B cell (primary cell): ENCODE results near the gene RAB31. TPM values are rescaled to one million over a fixed set of nuclear protein-coding genes. Genes with fewer than 3 reads are reported as not detected.

Experiments used
- ATAC-seq: fragments of 200-7000 bp; cut with Tn5 transposase; one replicate; pipeline ENCODE4 v1.10.0; 2021; ENCODE audit warnings: low read depth, mild to moderate bottlenecking, moderate number of reproducible peaks, moderate library complexity
- CTCF ChIA-PET: fragments of 350-600 bp; sonication (Branson Sonifier 250); formaldehyde crosslinking; loops from one replicate; lab custom pipeline; 2021; ENCODE audit warnings: antibody characterized with exemption, inconsistent platforms; lab: Charles Lee
- POLR2A ChIA-PET: fragments of 350-600 bp; sonication (Branson Sonifier 250); formaldehyde crosslinking; loops from one replicate; lab custom pipeline; 2021; ENCODE audit warnings: antibody characterized with exemption; lab: Charles Lee
- DNase-seq: peaks from one replicate; pipeline ENCODE4 v3.0.0; 2013
- H2AFZ ChIP-seq: 2 replicates; pipeline ENCODE4 v1.6.1; 2012; ENCODE audit warnings: mild to moderate bottlenecking, low read depth, low read length; ENCODE audit not compliant: insufficient read depth, poor library complexity, severe bottlenecking
- H3K27ac ChIP-seq, 2 donors: 1 replicate in 1 of 2; 2 replicates in 1 of 2; pipeline ENCODE4 v1.5.1; 2012 to 2013; ENCODE audit warnings: low read length in 2 of 2, mild to moderate bottlenecking in 2 of 2, moderate library complexity in 1 of 2
- H3K27me3 ChIP-seq, 4 experiments: fragments of 200-600 bp in 1 of 4; sonication (generic) in 1 of 4; replicated peaks in 1 of 4; 1 replicate in 2 of 4; 2 replicates in 2 of 4; pipeline versions ENCODE4 v1.6.1 to v1.7.0; 2013 to 2016; ENCODE audit warnings: low read length in 3 of 4, mild to moderate bottlenecking in 2 of 4, mixed read lengths in 1 of 4, moderate library complexity in 1 of 4; ENCODE audit not compliant: insufficient read depth in 4 of 4, control insufficient read depth in 3 of 4; ENCODE audit errors: control extremely low read depth in 1 of 4
- H3K36me3 ChIP-seq, 2 experiments: replicated peaks in 1 of 2; 1 replicate in 1 of 2; 2 replicates in 1 of 2; pipeline versions ENCODE4 v1.6.1 to v1.7.1; 2013; ENCODE audit warnings: low read length in 1 of 2; ENCODE audit not compliant: insufficient read depth in 2 of 2, control insufficient read depth in 1 of 2; ENCODE audit errors: control extremely low read depth in 1 of 2, extremely low read depth in 1 of 2
- H3K4me1 ChIP-seq, 2 donors: fragments of 200-600 bp in 1 of 2; sonication (generic) in 1 of 2; 1 replicate in 1 of 2; 2 replicates in 1 of 2; pipeline versions ENCODE4 v1.5.1 to v1.6.1; 2013 to 2017; ENCODE audit warnings: low read length in 2 of 2; ENCODE audit not compliant: control insufficient read depth in 2 of 2, insufficient read depth in 2 of 2
- H3K4me2 ChIP-seq: replicated peaks from 2 replicates; pipeline ENCODE3; 2012; ENCODE audit warnings: mild to moderate bottlenecking, low read depth, low read length; ENCODE audit not compliant: poor library complexity, severe bottlenecking
- H3K4me3 ChIP-seq, 5 experiments: fragments of 200-600 bp in 1 of 5; sonication (generic) in 1 of 5; 1 replicate in 3 of 5; 2 replicates in 2 of 5; pipeline versions ENCODE4 v1.5.1 to v1.7.0; 2011 to 2016; ENCODE audit warnings: low read length in 4 of 5, mild to moderate bottlenecking in 4 of 5, low read depth in 2 of 5, control low read depth in 1 of 5, moderate library complexity in 1 of 5; ENCODE audit not compliant: insufficient read depth in 1 of 5; ENCODE audit errors: control extremely low read depth in 1 of 5, extremely low read depth in 1 of 5
- H3K79me2 ChIP-seq: fragments of 200-600 bp; sonication (generic); one replicate; pipeline ENCODE4 v1.6.0; 2016; ENCODE audit warnings: low read length; ENCODE audit not compliant: control insufficient read depth, insufficient read depth
- H3K9ac ChIP-seq: fragments of 200-600 bp; sonication (generic); 2 replicates; pipeline ENCODE4 v1.6.1; 2017; ENCODE audit warnings: mild to moderate bottlenecking, low read length, moderate library complexity
- H3K9me3 ChIP-seq, 3 donors: one replicate each; pipeline versions ENCODE4 v1.6.1 to v1.7.1; 2013; ENCODE audit warnings: low read length in 2 of 3; ENCODE audit not compliant: control insufficient read depth in 2 of 3, insufficient read depth in 1 of 3; ENCODE audit errors: control extremely low read depth in 1 of 3
- H4K20me1 ChIP-seq: 2 replicates; pipeline ENCODE4 v1.6.0; 2012; ENCODE audit warnings: mild to moderate bottlenecking, low read length; ENCODE audit not compliant: insufficient read depth, control insufficient read depth, poor library complexity, severe bottlenecking
- H3K27ac Mint-ChIP-seq: one replicate; pipeline ENCODE4 v1.8.0; 2021; ENCODE audit warnings: mixed read lengths
- H3K27me3 Mint-ChIP-seq: one replicate; pipeline ENCODE4 v1.8.0; 2021; ENCODE audit warnings: mixed read lengths
- H3K4me1 Mint-ChIP-seq: one replicate; pipeline ENCODE4 v1.8.0; 2021; ENCODE audit warnings: mixed read lengths
- H3K4me3 Mint-ChIP-seq: one replicate; pipeline ENCODE4 v1.8.0; 2021; ENCODE audit warnings: mixed read lengths
- H3K9me3 Mint-ChIP-seq: one replicate; pipeline ENCODE4 v1.8.0; 2022; ENCODE audit warnings: mixed read lengths; ENCODE audit not compliant: insufficient read depth
- CTCF ChIP-seq: fragments of 200-600 bp; IDR thresholded peaks from one replicate; pipeline ENCODE4 v1.8.0; 2022; ENCODE audit warnings: antibody characterized with exemption, mild to moderate bottlenecking
- EZH2 ChIP-seq: IDR thresholded peaks from 2 replicates; pipeline ENCODE4 v1.6.1; 2012; ENCODE audit warnings: borderline replicate concordance, low read depth, mild to moderate bottlenecking, moderate library complexity, low read length; ENCODE audit not compliant: insufficient read depth, poor library complexity, severe bottlenecking
- WGBS: methylation state at CpG from one replicate; pipeline ENCODE4 v1.1.5; 2013; ENCODE audit warnings: missing lambda C conversion rate; ENCODE audit not compliant: insufficient coverage; 5-methylcytosine and 5-hydroxymethylcytosine counted together
- intact Hi-C: fragments of 100-400 bp; cut with micrococcal nuclease; formaldehyde crosslinking; loops from one replicate; pipeline ENCODE4 v1.10.0; 2022
- polyA plus RNA-seq: library from polyadenylated mRNA; depleted of rRNA; stranded (reverse); fragments of >200 nt; gene quantifications from 2 replicates; pipeline ENCODE4 v1.2.3, GENCODE V29; 2012
- total RNA-seq, 2 donors: library from RNA; stranded (reverse); fragments of 120-200 nt in 1 of 2; gene quantifications; 1 replicate in 1 of 2; 2 replicates in 1 of 2; pipeline versions ENCODE4 v1.2.3 to v1.2.4, GENCODE V29; 2013 to 2022

RAB31 gene
- total and polyA plus RNA-seq, 2 donors (not counting 1 experiment from before 2014, with no cell fraction given) = 15.5 to 44.6 TPM

- peaks cover 0 to 23% of the 10 kb centered on the region in 2 experiments for H3K36me3 ChIP-seq
- no peaks in the 10 kb centered on the region for H3K79me2 ChIP-seq
- no peak overlapping the region for H3K27ac ChIP-seq
- H2AFZ ChIP-seq = no peak overlapping the region
- DNase-seq (no peak), ATAC-seq (no peak)
- H3K27ac Mint-ChIP-seq = no peak overlapping the region
- no peaks in the 10 kb centered on the region for H4K20me1 ChIP-seq
- no peak overlapping the region for H3K9ac ChIP-seq
- H3K27me3 Mint-ChIP-seq = no peaks in the 10 kb centered on the region
- WGBS = 82% methylated on average over 4 of the region's 6 CpGs
- H3K4me3 ChIP-seq = no peak overlapping the region
- POLR2A ChIA-PET = no interaction called here
- H3K4me3 Mint-ChIP-seq = no peak overlapping the region
- H3K4me1 Mint-ChIP-seq = no peaks in the 10 kb centered on the region
- H3K27me3 ChIP-seq = no peaks in the 10 kb centered on the region
- H3K9me3 ChIP-seq = no peaks in the 10 kb centered on the region
- H3K4me1 ChIP-seq = no peaks in the 10 kb centered on the region
- no peaks in the 10 kb centered on the region for H3K9me3 Mint-ChIP-seq
- intact Hi-C loops = no loop called here
- TF ChIP-seq EZH2 (no peak), CTCF (no peak)
- CTCF ChIA-PET = no interaction called here
- no peak overlapping the region for H3K4me2 ChIP-seq
These were observed 95.1 kb downstream of the RAB31 start for GRCh38 chr18:9803063-9803697.

GRCh38 chr18:9803698-9804516 is 95.8 kb downstream of the RAB31 start:
- WGBS = 92% methylated on average over 14 of the region's 19 CpGs
- no peak overlapping the region for H3K27ac Mint-ChIP-seq
- no peak overlapping the region for H3K27ac ChIP-seq
- POLR2A ChIA-PET = interaction anchor here (0.6 kb wide), 1 partner anchor 516 kb away, joined by 3 read pairs; no protein-coding TSS in a partner anchor
- H3K4me1 ChIP-seq = no peaks in the 10 kb centered on the region
- ATAC-seq (no peak), DNase-seq (no peak)
- CTCF ChIA-PET = no interaction called here
- H3K4me3 Mint-ChIP-seq = no peak overlapping the region
- H2AFZ ChIP-seq = no peak overlapping the region
- no peak overlapping the region for H3K4me3 ChIP-seq
- no peak overlapping the region for H3K4me2 ChIP-seq
- no peaks in the 10 kb centered on the region for H3K4me1 Mint-ChIP-seq
- H3K27me3 ChIP-seq = no peaks in the 10 kb centered on the region
- intact Hi-C loops = no loop called here
- no peaks in the 10 kb centered on the region for H3K9me3 ChIP-seq
- H4K20me1 ChIP-seq = no peaks in the 10 kb centered on the region
- TF ChIP-seq CTCF (no peak), EZH2 (no peak)
- H3K36me3 ChIP-seq = peaks cover 0 to 23% of the 10 kb centered on the region in 2 experiments
- no peaks in the 10 kb centered on the region for H3K79me2 ChIP-seq
- no peak overlapping the region for H3K9ac ChIP-seq
- no peaks in the 10 kb centered on the region for H3K9me3 Mint-ChIP-seq
- no peaks in the 10 kb centered on the region for H3K27me3 Mint-ChIP-seq
